GM23338 (cell line): ENCODE results near the gene GRIA4. TPM values are rescaled to one million over a fixed set of nuclear protein-coding genes. Genes with fewer than 3 reads are reported as not detected.

Experiments
- ATAC-seq: fragments of 200-7000 bp; cut with Tn5 transposase; 3 replicates; pipeline ENCODE4 v1.9.1; 2020
- DNase-seq: peaks from one replicate; pipeline ENCODE4 v3.0.0-alpha.2; 2015; ENCODE audit warnings: low spot score
- H2AFZ ChIP-seq: fragments of 200-600 bp; sonication (generic); 2 replicates; pipeline ENCODE4 v1.8.0; 2016; ENCODE audit warnings: antibody characterized with exemption, mild to moderate bottlenecking, moderate library complexity
- H3F3A ChIP-seq: fragments of 200-600 bp; sonication (generic); replicated peaks from 2 replicates; pipeline ENCODE4 v1.8.0; 2017; ENCODE audit warnings: antibody characterized with exemption, mixed run types, low read depth
- H3K27ac ChIP-seq: fragments of 200-600 bp; sonication (generic); 2 replicates; pipeline ENCODE4 v1.6.1; 2016; ENCODE audit warnings: low read depth
- H3K27me3 ChIP-seq: fragments of 200-600 bp; sonication (generic); 2 replicates; pipeline ENCODE4 v1.8.0; 2016; ENCODE audit warnings: mild to moderate bottlenecking, mixed run types, moderate library complexity; ENCODE audit not compliant: insufficient read depth
- H3K36me3 ChIP-seq: fragments of 200-600 bp; sonication (generic); 2 replicates; pipeline ENCODE4 v1.8.0; 2016; ENCODE audit warnings: mild to moderate bottlenecking; ENCODE audit not compliant: insufficient read depth
- H3K4me1 ChIP-seq: fragments of 200-600 bp; sonication (generic); 2 replicates; pipeline ENCODE4 v1.8.0; 2016; ENCODE audit warnings: mild to moderate bottlenecking, moderate library complexity; ENCODE audit not compliant: insufficient read depth
- H3K4me2 ChIP-seq: fragments of 200-600 bp; sonication (generic); 2 replicates; pipeline ENCODE4 v1.7.1; 2017; ENCODE audit warnings: mixed run types
- H3K4me3 ChIP-seq: fragments of 200-600 bp; sonication (generic); 2 replicates; pipeline ENCODE4 v1.6.1; 2016; ENCODE audit warnings: mixed run types
- H3K79me2 ChIP-seq: fragments of 200-600 bp; sonication (generic); replicated peaks from 2 replicates; pipeline ENCODE4 v1.8.0; 2017; ENCODE audit warnings: mild to moderate bottlenecking; ENCODE audit not compliant: insufficient read depth
- H3K9me2 ChIP-seq: fragments of 200-600 bp; sonication (generic); 2 replicates; pipeline ENCODE4 v1.8.0; 2017; ENCODE audit not compliant: insufficient read depth
- H4K20me1 ChIP-seq: fragments of 200-600 bp; sonication (generic); replicated peaks from 2 replicates; pipeline ENCODE4 v1.8.0; 2017; ENCODE audit warnings: mild to moderate bottlenecking; ENCODE audit not compliant: insufficient read depth
- H3K27ac Mint-ChIP-seq: 2 replicates; pipeline ENCODE4 v1.8.0; 2020; ENCODE audit warnings: inconsistent platforms, mild to moderate bottlenecking, moderate library complexity, mixed read lengths
- H3K27me3 Mint-ChIP-seq: 3 replicates; pipeline ENCODE4 v1.8.0; 2022; ENCODE audit warnings: low read depth, mild to moderate bottlenecking, moderate library complexity, mixed read lengths, inconsistent platforms; ENCODE audit not compliant: insufficient read depth, poor library complexity
- H3K36me3 Mint-ChIP-seq: 3 replicates; pipeline ENCODE4 v1.8.0; 2021; ENCODE audit warnings: low read depth, mild to moderate bottlenecking, inconsistent platforms, moderate library complexity, mixed read lengths
- H3K4me1 Mint-ChIP-seq: 3 replicates; pipeline ENCODE4 v1.8.0; 2020; ENCODE audit warnings: mild to moderate bottlenecking, inconsistent platforms, mixed read lengths
- H3K4me3 Mint-ChIP-seq: 3 replicates; pipeline ENCODE4 v1.8.0; 2021; ENCODE audit warnings: moderate library complexity, mild to moderate bottlenecking, inconsistent platforms, mixed read lengths
- H3K9me3 Mint-ChIP-seq: 3 replicates; pipeline ENCODE4 v1.8.0; 2020; ENCODE audit warnings: moderate library complexity, mild to moderate bottlenecking, inconsistent platforms, mixed read lengths
- CTCF ChIP-seq, 2 experiments: fragments of 200-600 bp in 1 of 2; sonication (generic) in 1 of 2; conservative IDR thresholded peaks; 2 replicates each; pipeline versions ENCODE4 v1.5.1 to v1.6.1; 2016 to 2017; ENCODE audit warnings: antibody characterized with exemption in 2 of 2, low read depth in 2 of 2, mild to moderate bottlenecking in 2 of 2, moderate library complexity in 1 of 2
- ETS1 ChIP-seq: IDR thresholded peaks from 2 replicates; pipeline ENCODE4 v1.6.1; 2016; ENCODE audit warnings: antibody characterized with exemption
- EZH2 ChIP-seq: fragments of 200-600 bp; sonication (generic); IDR thresholded peaks from one replicate; pipeline ENCODE4 v1.8.0; 2017; ENCODE audit warnings: antibody characterized with exemption, mild to moderate bottlenecking, low read depth; ENCODE audit not compliant: unreplicated experiment
- NANOG ChIP-seq: IDR thresholded peaks from 2 replicates; pipeline ENCODE4 v1.6.1; 2016; ENCODE audit warnings: antibody characterized with exemption, borderline replicate concordance
- REST ChIP-seq: IDR thresholded peaks from one replicate; pipeline ENCODE4 v1.6.1; 2018; ENCODE audit warnings: antibody characterized with exemption; ENCODE audit not compliant: unreplicated experiment
- STAT1 ChIP-seq: IDR thresholded peaks from one replicate; pipeline ENCODE4 v1.6.1; 2016; ENCODE audit warnings: antibody characterized with exemption; ENCODE audit not compliant: unreplicated experiment
- ZNF114 ChIP-seq: fragments of 250-450 bp; sonication (Bioruptor Pico); IDR thresholded peaks from 2 replicates; pipeline ENCODE4 v1.5.0; 2020; ENCODE audit warnings: mild to moderate bottlenecking, moderate library complexity
- polyA plus RNA-seq: library from polyadenylated mRNA; unstranded; fragments of >200 nt; fragmentation: Nextera tagmentation; extraction: Ambion mirVana; gene quantifications from 2 replicates; pipeline ENCODE4 v1.2.1, GENCODE V29; 2016
- total RNA-seq: library from RNA; depleted of rRNA; stranded (reverse); fragments of >200 nt; shearing (Covaris generic); gene quantifications from 2 replicates; pipeline ENCODE4 v1.2.3, GENCODE V29; 2014

The GRIA4 gene
- total and polyA plus RNA-seq, 2 experiments from 2014 or later = 17.8 to 71.1 TPM

- TF ChIP-seq REST (no peak), ZNF114 (CRISPR knock-in tag) (no peak), NANOG (no peak), CTCF (conservative IDR thresholded peaks at IDR 0.05; ENCODE audit: low read depth in 2 of 2) (no peak)
Measured at GRCh38 chr11:105906517-105906916, 296.6 kb downstream of the GRIA4 start (continued).

GRCh38 chr11:105907319-105907718 is 297.4 kb downstream of the GRIA4 start:
- TF ChIP-seq NANOG (no peak), ZNF114 (CRISPR knock-in tag) (no peak), ETS1 (no peak), STAT1 (no peak), EZH2 (no peak)
- no peak for DNase-seq
- no peaks in the 10 kb centered on the region for H3K36me3 Mint-ChIP-seq
- Histone ChIP-seq H3K9me2 (no peaks in the 10 kb centered on the region), H3K27ac (no peak overlapping the region), H3K4me1 (no peaks in the 10 kb centered on the region), H2AFZ (no peak overlapping the region), H3K4me2 (no peak overlapping the region), H4K20me1 (no peaks in the 10 kb centered on the region), H3K79me2 (no peaks in the 10 kb centered on the region), H3K4me3 (no peak overlapping the region), H3K36me3 (no peaks in the 10 kb centered on the region), H3K27me3 (no peaks in the 10 kb centered on the region), H3F3A (no peaks in the 10 kb centered on the region)
- H3K4me3 Mint-ChIP-seq = no peak overlapping the region
- ATAC-seq = no peak
- no peak overlapping the region for H3K27ac Mint-ChIP-seq
- no peaks in the 10 kb centered on the region for H3K9me3 Mint-ChIP-seq
- no peaks in the 10 kb centered on the region; the same call in 2 of the 3 replicates for H3K4me1 Mint-ChIP-seq
- no peaks in the 10 kb centered on the region for H3K27me3 Mint-ChIP-seq
